HEK293 (cell line): Measurements from ENCODE around the gene CUEDC1.

ENCODE experiments used
- CTCF ChIP-seq: fragments of 450-650 bp; formaldehyde crosslinking; IDR thresholded peaks from 2 replicates; pipeline ENCODE4 v1.5.1; 2016; ENCODE audit warnings: missing biosample characterization, missing genetic modification characterization
- PATZ1 ChIP-seq: fragments of 450-650 bp; formaldehyde crosslinking; IDR thresholded peaks from 2 replicates; pipeline ENCODE4 v1.5.1; 2016; ENCODE audit warnings: missing biosample characterization, missing genetic modification characterization
- TRIM28 ChIP-seq: IDR thresholded peaks from 2 replicates; pipeline ENCODE4 v1.6.1; 2011; ENCODE audit warnings: low read length, control low read depth, borderline replicate concordance
- ZEB2 ChIP-seq: fragments of 450-650 bp; formaldehyde crosslinking; IDR thresholded peaks from 2 replicates; pipeline ENCODE4 v1.5.1; 2016; ENCODE audit warnings: missing biosample characterization, missing genetic modification characterization
- ZNF23 ChIP-seq: fragments of 450-650 bp; formaldehyde crosslinking; IDR thresholded peaks from 2 replicates; pipeline ENCODE4 v1.5.1; 2016; ENCODE audit warnings: missing biosample characterization, missing genetic modification characterization, borderline replicate concordance
- ZNF596 ChIP-seq: fragments of 450-650 bp; IDR thresholded peaks from 2 replicates; pipeline ENCODE4 v1.5.0; 2018; ENCODE audit warnings: missing biosample characterization, mild to moderate bottlenecking, missing genetic modification characterization, moderate library complexity

- TF ChIP-seq ZNF23 (tag by site-specific recombination) (no peak), ZEB2 (tag by site-specific recombination) (no peak), CTCF (tag by site-specific recombination) (no peak), ZNF596 (no peak), TRIM28 (no peak), PATZ1 (tag by site-specific recombination) (no peak)
These were observed 10.4 kb upstream of the CUEDC1 start for GRCh38 chr17:57965521-57966160.
